PFSK-1 (cell line): ENCODE results near the gene ZNF618.

ENCODE experiments used
- FOXP2 ChIP-seq: optimal IDR thresholded peaks from 2 replicates; pipeline ENCODE3; 2011; ENCODE audit warnings: borderline replicate concordance, control low read depth, inconsistent platforms; ENCODE audit not compliant: insufficient read depth; ENCODE audit errors: extremely low read length, extremely low read depth
- POLR2AphosphoS5 ChIP-seq: IDR thresholded peaks from 2 replicates; pipeline ENCODE4 v1.6.1; 2012; ENCODE audit warnings: low read depth, mild to moderate bottlenecking, control low read depth, low read length, moderate library complexity
- SIN3A ChIP-seq: IDR thresholded peaks from 2 replicates; pipeline ENCODE4 v1.6.1; 2012; ENCODE audit warnings: mild to moderate bottlenecking, low read length, moderate library complexity, borderline replicate concordance; ENCODE audit not compliant: insufficient read depth
- TAF1 ChIP-seq: IDR thresholded peaks from 2 replicates; pipeline ENCODE4 v1.6.1; 2012; ENCODE audit warnings: low read length, control low read depth, borderline replicate concordance; ENCODE audit not compliant: insufficient read depth
- TF ChIP-seq, protein P1 (sequence below), 2 experiments: IDR thresholded peaks; 2 replicates each; pipeline versions ENCODE4 v1.6.1 to v1.8.0; 2011 to 2012; ENCODE audit warnings: low read depth in 2 of 2, low read length in 2 of 2, control low read depth in 1 of 2, inconsistent platforms in 1 of 2, mild to moderate bottlenecking in 1 of 2, moderate library complexity in 1 of 2; ENCODE audit not compliant: insufficient read depth in 1 of 2

ZNF618 gene

DNA sequence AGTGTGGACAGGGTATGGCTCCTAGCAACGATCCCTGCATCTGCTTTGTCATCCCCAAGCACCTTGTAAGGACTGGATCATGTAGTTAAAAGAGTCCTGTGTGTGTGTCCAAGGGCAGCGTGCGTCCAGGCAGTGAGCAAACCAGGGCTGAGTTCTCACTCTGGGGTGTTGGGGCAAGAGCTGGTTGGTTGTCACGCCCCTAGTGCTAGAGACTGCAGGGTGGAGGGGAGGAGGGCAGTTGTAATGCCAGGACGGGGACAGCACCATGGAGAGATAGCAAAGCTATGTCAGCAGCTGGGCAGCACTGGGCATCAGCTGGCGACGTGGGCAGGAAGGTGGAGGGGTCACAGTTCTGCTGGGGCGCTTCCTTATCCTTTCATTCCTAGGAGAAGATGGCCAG, 100.8 kb downstream of the ZNF618 start:
- no peak for TF ChIP-seq TAF1
- TF ChIP-seq, protein P1, sequence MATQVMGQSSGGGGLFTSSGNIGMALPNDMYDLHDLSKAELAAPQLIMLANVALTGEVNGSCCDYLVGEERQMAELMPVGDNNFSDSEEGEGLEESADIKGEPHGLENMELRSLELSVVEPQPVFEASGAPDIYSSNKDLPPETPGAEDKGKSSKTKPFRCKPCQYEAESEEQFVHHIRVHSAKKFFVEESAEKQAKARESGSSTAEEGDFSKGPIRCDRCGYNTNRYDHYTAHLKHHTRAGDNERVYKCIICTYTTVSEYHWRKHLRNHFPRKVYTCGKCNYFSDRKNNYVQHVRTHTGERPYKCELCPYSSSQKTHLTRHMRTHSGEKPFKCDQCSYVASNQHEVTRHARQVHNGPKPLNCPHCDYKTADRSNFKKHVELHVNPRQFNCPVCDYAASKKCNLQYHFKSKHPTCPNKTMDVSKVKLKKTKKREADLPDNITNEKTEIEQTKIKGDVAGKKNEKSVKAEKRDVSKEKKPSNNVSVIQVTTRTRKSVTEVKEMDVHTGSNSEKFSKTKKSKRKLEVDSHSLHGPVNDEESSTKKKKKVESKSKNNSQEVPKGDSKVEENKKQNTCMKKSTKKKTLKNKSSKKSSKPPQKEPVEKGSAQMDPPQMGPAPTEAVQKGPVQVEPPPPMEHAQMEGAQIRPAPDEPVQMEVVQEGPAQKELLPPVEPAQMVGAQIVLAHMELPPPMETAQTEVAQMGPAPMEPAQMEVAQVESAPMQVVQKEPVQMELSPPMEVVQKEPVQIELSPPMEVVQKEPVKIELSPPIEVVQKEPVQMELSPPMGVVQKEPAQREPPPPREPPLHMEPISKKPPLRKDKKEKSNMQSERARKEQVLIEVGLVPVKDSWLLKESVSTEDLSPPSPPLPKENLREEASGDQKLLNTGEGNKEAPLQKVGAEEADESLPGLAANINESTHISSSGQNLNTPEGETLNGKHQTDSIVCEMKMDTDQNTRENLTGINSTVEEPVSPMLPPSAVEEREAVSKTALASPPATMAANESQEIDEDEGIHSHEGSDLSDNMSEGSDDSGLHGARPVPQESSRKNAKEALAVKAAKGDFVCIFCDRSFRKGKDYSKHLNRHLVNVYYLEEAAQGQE (IDR thresholded peaks at IDR 0.05; ENCODE audit: insufficient read depth in 1 of 2, low read depth in 2 of 2, low read length in 2 of 2) = no peak
- no peak for TF ChIP-seq FOXP2
- TF ChIP-seq POLR2AphosphoS5 = no peak
- TF ChIP-seq SIN3A = no peak

- TF ChIP-seq TAF1 (no peak), POLR2AphosphoS5 (no peak), SIN3A (no peak), FOXP2 (no peak)
- TF ChIP-seq, protein P1 (IDR thresholded peaks at IDR 0.05; ENCODE audit: insufficient read depth in 1 of 2, low read depth in 2 of 2, low read length in 2 of 2) = no peak
These were observed 102.7 kb downstream of the ZNF618 start for GRCh38 chr9:113978725-113979342.

- TF ChIP-seq TAF1 (no peak), FOXP2 (no peak), POLR2AphosphoS5 (no peak), SIN3A (no peak)
- TF ChIP-seq, protein P1 (IDR thresholded peaks at IDR 0.05; ENCODE audit: insufficient read depth in 1 of 2, low read depth in 2 of 2, low read length in 2 of 2) = no peak
These were observed 103.4 kb downstream of the ZNF618 start for GRCh38 chr9:113979343-113980127.

DNA sequence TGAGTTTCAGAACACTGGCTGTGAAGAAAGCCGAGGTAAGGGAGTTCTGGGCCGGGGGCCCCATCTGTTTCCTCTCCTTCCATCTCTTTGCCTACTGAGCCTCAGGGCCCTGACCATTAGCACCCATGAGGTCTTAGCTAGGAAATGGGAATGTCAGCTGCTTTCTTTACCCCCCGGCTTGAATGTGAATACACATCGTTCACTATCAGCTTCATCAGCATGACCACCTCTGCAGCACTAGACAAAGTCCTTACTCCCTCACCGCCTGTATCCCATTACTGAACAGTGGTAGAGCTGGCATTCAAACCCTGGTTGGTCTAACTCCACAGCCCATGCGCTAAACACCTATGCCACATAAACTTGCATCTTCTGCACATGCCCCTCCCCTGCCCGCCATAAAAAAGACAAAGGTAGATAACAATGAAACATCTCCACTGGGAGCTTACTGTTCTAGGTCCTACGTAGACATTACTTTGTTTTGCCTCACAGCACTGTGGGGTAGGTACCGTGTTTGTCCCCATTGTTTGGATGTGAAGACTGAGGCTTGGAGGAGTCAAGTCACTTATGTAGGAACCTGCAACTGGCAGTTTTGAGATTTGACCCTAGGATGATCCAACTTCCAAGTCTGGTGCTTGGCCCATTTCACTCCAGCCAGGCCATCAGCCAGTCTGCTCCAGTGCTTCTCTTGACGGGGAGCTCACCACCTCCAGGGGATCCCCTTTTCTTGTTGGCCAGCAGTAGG, 108.7 kb downstream of the ZNF618 start:
- TF ChIP-seq, protein P1 (IDR thresholded peaks at IDR 0.05; ENCODE audit: insufficient read depth in 1 of 2, low read depth in 2 of 2, low read length in 2 of 2) = no peak
- no peak for TF ChIP-seq FOXP2
- no peak for TF ChIP-seq TAF1
- TF ChIP-seq POLR2AphosphoS5 = no peak
- TF ChIP-seq SIN3A = no peak
